CD4-positive, alpha-beta T cell (primary cell): ENCODE results near the gene EFTUD2. TPM values are rescaled to one million over a fixed set of nuclear protein-coding genes. Genes with fewer than 3 reads are reported as not detected.
A peak's percentile ranks its signal among the peaks of the same experiment; 100 is the strongest.

Source experiments
- ATAC-seq: fragments of 200-7000 bp; cut with Tn5 transposase; one replicate; pipeline ENCODE4 v1.10.0; 2022; ENCODE audit warnings: mild to moderate bottlenecking; ENCODE audit not compliant: poor library complexity
- CTCF ChIA-PET: fragments of 350-600 bp; sonication (Branson Sonifier 250); formaldehyde crosslinking; loops from one replicate; lab custom pipeline; 2021; ENCODE audit warnings: antibody characterized with exemption, inconsistent platforms; lab: Charles Lee
- POLR2A ChIA-PET: fragments of 350-600 bp; sonication (Branson Sonifier 250); formaldehyde crosslinking; loops from one replicate; lab custom pipeline; 2021; ENCODE audit warnings: antibody characterized with exemption, inconsistent platforms; lab: Charles Lee
- DNase-seq, 14 experiments: peaks; one replicate each; pipeline ENCODE4 v3.0.0-alpha.2; 2013 to 2020; ENCODE audit warnings: mixed read lengths in 2 of 14
- H3K27ac ChIP-seq, 2 donors: one replicate each; pipeline versions ENCODE4 v1.5.1 to v1.7.0; 2013; ENCODE audit warnings: low read length in 2 of 2, low read depth in 1 of 2, mild to moderate bottlenecking in 1 of 2
- H3K27me3 ChIP-seq, 2 experiments: 1 replicate in 1 of 2; 2 replicates in 1 of 2; pipeline versions ENCODE4 v1.6.1 to v1.7.0; 2013; ENCODE audit warnings: low read length in 2 of 2, control low read depth in 1 of 2, mild to moderate bottlenecking in 1 of 2, moderate library complexity in 1 of 2; ENCODE audit not compliant: insufficient read depth in 2 of 2, control insufficient read depth in 1 of 2
- H3K36me3 ChIP-seq: one replicate; pipeline ENCODE4 v1.6.1; 2013; ENCODE audit warnings: low read length, control low read depth; ENCODE audit not compliant: insufficient read depth
- H3K4me1 ChIP-seq: one replicate; pipeline ENCODE4 v1.6.1; 2013; ENCODE audit warnings: low read length, control low read depth; ENCODE audit not compliant: insufficient read depth
- H3K4me3 ChIP-seq: one replicate; pipeline ENCODE4 v1.5.1; 2013; ENCODE audit warnings: mild to moderate bottlenecking, low read length, moderate library complexity
- H3K9me3 ChIP-seq, 2 experiments: 1 replicate in 1 of 2; 2 replicates in 1 of 2; pipeline versions ENCODE4 v1.6.1 to v1.7.0; 2013; ENCODE audit warnings: low read length in 2 of 2, mild to moderate bottlenecking in 2 of 2, control low read depth in 1 of 2, moderate library complexity in 1 of 2; ENCODE audit not compliant: control insufficient read depth in 1 of 2, insufficient read depth in 1 of 2
- H3K27ac Mint-ChIP-seq: one replicate; pipeline ENCODE4 v1.8.0; 2020; ENCODE audit warnings: mixed read lengths
- H3K27me3 Mint-ChIP-seq: one replicate; pipeline ENCODE4 v1.8.0; 2021; ENCODE audit warnings: mixed read lengths
- H3K36me3 Mint-ChIP-seq: one replicate; pipeline ENCODE4 v1.8.0; 2021; ENCODE audit warnings: low read depth, mixed read lengths
- H3K4me1 Mint-ChIP-seq: one replicate; pipeline ENCODE4 v1.8.0; 2021; ENCODE audit warnings: low read depth, mixed read lengths
- H3K4me3 Mint-ChIP-seq: one replicate; pipeline ENCODE4 v1.8.0; 2020; ENCODE audit warnings: mild to moderate bottlenecking, mixed read lengths
- H3K9me3 Mint-ChIP-seq: one replicate; pipeline ENCODE4 v1.8.0; 2020; ENCODE audit warnings: mixed read lengths
- CTCF ChIP-seq: fragments of 200-600 bp; IDR thresholded peaks from one replicate; pipeline ENCODE4 v1.8.0; 2022; ENCODE audit warnings: antibody characterized with exemption, mild to moderate bottlenecking
- intact Hi-C, 2 experiments: fragments of 100-400 bp; cut with DNase I in 1 of 2; cut with micrococcal nuclease in 1 of 2; formaldehyde crosslinking; loops; one replicate each; pipeline versions ENCODE4 v1.15.1 to v1.9.0; 2023 to 2025; cut with DNase I, micrococcal nuclease
- total RNA-seq, 174 experiments: library from RNA in 2 of 174; stranded (reverse) in 2 of 174; gene quantifications; one replicate each; pipeline ENCODE4 v1.2.3 and lab custom pipeline; 2021 to 2026

The EFTUD2 gene
- total RNA-seq, 2 experiments from 2014 or later: 105 to 112 TPM

GRCh38 chr17:44889003-44889402 lies 10.2 kb downstream of the EFTUD2 start:
- Mint-ChIP-seq H3K4me1 (peaks cover 7% of the 10 kb centered on the region), H3K27me3 (no peaks in the 10 kb centered on the region), H3K27ac (no peak overlapping the region), H3K4me3 (no peak overlapping the region), H3K9me3 (no peaks in the 10 kb centered on the region), H3K36me3 (peaks cover 50% of the 10 kb centered on the region)
- Histone ChIP-seq H3K4me1 (peaks cover 28% of the 10 kb centered on the region), H3K36me3 (peaks cover 59% of the 10 kb centered on the region), H3K27me3 (no peaks in the 10 kb centered on the region), H3K4me3 (no peak overlapping the region), H3K27ac (peak overlapping the region in 1 of 2 donors; percentile 23), H3K9me3 (no peaks in the 10 kb centered on the region)
- CTCF ChIA-PET: no interaction called here
- intact Hi-C loops: no loop called here
- ATAC-seq (no peak), DNase-seq (no peak)
- TF ChIP-seq CTCF: no peak
- POLR2A ChIA-PET: interaction anchor here (1.1 kb wide), 1 partner anchor 10 kb away, joined by 4 read pairs; the partner anchor contains the start of gene EFTUD2

GRCh38 chr17:44887971-44888954 lies 11.0 kb downstream of the EFTUD2 start:
- Mint-ChIP-seq H3K4me1 (peaks cover 7% of the 10 kb centered on the region), H3K36me3 (peaks cover 51% of the 10 kb centered on the region), H3K4me3 (no peak overlapping the region), H3K9me3 (no peaks in the 10 kb centered on the region), H3K27me3 (no peaks in the 10 kb centered on the region), H3K27ac (no peak overlapping the region)
- Histone ChIP-seq H3K4me1 (peaks cover 28% of the 10 kb centered on the region), H3K36me3 (peaks cover 63% of the 10 kb centered on the region), H3K27ac (peak overlapping the region; percentile 23), H3K9me3 (no peaks in the 10 kb centered on the region), H3K4me3 (no peak overlapping the region), H3K27me3 (no peaks in the 10 kb centered on the region)
- no peak for TF ChIP-seq CTCF
- DNase-seq: peak in 4 of 14 experiments; percentile 3 to 59 (median 34)
- ChIA-PET CTCF (interaction anchor here (1.0 kb wide), 1 partner anchor 9 kb away, joined by 3 read pairs; no protein-coding TSS in a partner anchor), POLR2A (interaction anchor here (1.1 kb wide), 1 partner anchor 11 kb away, joined by 4 read pairs; the partner anchor contains the start of gene EFTUD2)
- peak; percentile 73 for ATAC-seq
- intact Hi-C loops: no loop called here

DNA sequence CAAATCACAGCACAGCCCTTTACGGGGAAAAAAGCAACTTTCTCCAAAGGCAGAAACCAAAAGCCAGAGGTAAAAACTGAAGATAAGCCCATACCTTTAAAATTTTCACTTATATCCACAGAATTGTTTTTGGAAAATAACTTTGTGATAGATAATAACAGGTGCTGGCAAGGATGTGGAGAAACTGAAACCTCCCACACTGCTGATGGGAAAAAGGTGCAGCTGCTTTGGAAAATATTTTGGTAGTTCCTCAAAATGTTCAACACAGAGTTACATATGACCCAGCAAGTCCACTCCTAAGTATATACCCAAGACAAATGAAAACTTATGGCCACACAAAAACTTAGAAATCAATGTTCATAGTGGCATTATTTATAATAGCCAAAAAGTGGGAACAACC lies 12.2 kb downstream of the EFTUD2 start:
- peaks cover 54% of the 10 kb centered on the region for H3K36me3 Mint-ChIP-seq
- peaks cover 7% of the 10 kb centered on the region for H3K4me1 Mint-ChIP-seq
- Histone ChIP-seq H3K27ac (no peak overlapping the region), H3K36me3 (peaks cover 66% of the 10 kb centered on the region), H3K27me3 (no peaks in the 10 kb centered on the region), H3K4me3 (no peak overlapping the region), H3K9me3 (no peaks in the 10 kb centered on the region), H3K4me1 (peaks cover 28% of the 10 kb centered on the region)
- no peak for TF ChIP-seq CTCF
- ATAC-seq: no peak
- H3K27ac Mint-ChIP-seq: no peak overlapping the region
- DNase-seq: no peak
- no peaks in the 10 kb centered on the region for H3K27me3 Mint-ChIP-seq
- ChIA-PET POLR2A (no interaction called here), CTCF (interaction anchor here (0.6 kb wide), 1 partner anchor 75 kb away, joined by 3 read pairs; no protein-coding TSS in a partner anchor)
- H3K4me3 Mint-ChIP-seq: no peak overlapping the region
- intact Hi-C loops: no loop called here
- H3K9me3 Mint-ChIP-seq: no peaks in the 10 kb centered on the region
